Keratinocyte (primary cell): ENCODE results near the gene JMJD7.

Experiments
- CTCF ChIP-seq, 3 experiments: IDR thresholded peaks in 1 of 3; conservative IDR thresholded peaks in 1 of 3; optimal IDR thresholded peaks in 1 of 3; 2 replicates in 2 of 3; 3 replicates in 1 of 3; pipeline versions ENCODE3 to v1.5.1; 2011; ENCODE audit warnings: low read length in 3 of 3, mild to moderate bottlenecking in 3 of 3, moderate library complexity in 2 of 3, control low read depth in 1 of 3, inconsistent platforms in 1 of 3; ENCODE audit not compliant: insufficient read depth in 2 of 3; ENCODE audit errors: extremely low read depth in 1 of 3
- EZH2 ChIP-seq: IDR thresholded peaks from one replicate; pipeline ENCODE4 v1.6.1; 2012; ENCODE audit warnings: inconsistent platforms, mild to moderate bottlenecking, low read length, moderate library complexity

GRCh38 chr15:41797201-41797944 is 30.5 kb upstream of the JMJD7 start:
- TF ChIP-seq CTCF (optimal IDR thresholded peaks at IDR 0.05 in 1 of 3, IDR thresholded peaks at IDR 0.05 in 1 of 3, conservative IDR thresholded peaks at IDR 0.05 in 1 of 3; ENCODE audit: extremely low read depth in 1 of 3, insufficient read depth in 2 of 3, low read length in 3 of 3) (no peak), EZH2 (no peak)
